HepG2 (cell line): ENCODE results near the gene COL4A2. TPM values are rescaled to one million over a fixed set of nuclear protein-coding genes. Genes with fewer than 3 reads are reported as not detected.

ENCODE experiments used
- ARNT2 ChIP-seq: sonication (generic); formaldehyde crosslinking; IDR thresholded peaks from 2 replicates; pipeline ENCODE4 v1.8.0; 2022; ENCODE audit warnings: mild to moderate bottlenecking, low read depth, missing genetic modification reagents, moderate library complexity
- ATM ChIP-seq: fragments of 450-650 bp; IDR thresholded peaks from 2 replicates; pipeline ENCODE4 v1.7.1; 2017; ENCODE audit warnings: mild to moderate bottlenecking, borderline replicate concordance
- DR1 ChIP-seq: sonication (generic); formaldehyde crosslinking; IDR thresholded peaks from 2 replicates; pipeline ENCODE4 v1.8.0; 2021; ENCODE audit warnings: mild to moderate bottlenecking, missing genetic modification reagents, inconsistent platforms
- FOXO1 ChIP-seq: sonication (generic); formaldehyde crosslinking; IDR thresholded peaks from 2 replicates; pipeline ENCODE4 v1.4.0; 2020; ENCODE audit warnings: missing genetic modification reagents
- MZF1 ChIP-seq: sonication (generic); formaldehyde crosslinking; IDR thresholded peaks from 2 replicates; pipeline ENCODE4 v1.8.1; 2023; ENCODE audit warnings: mild to moderate bottlenecking, missing genetic modification reagents, borderline replicate concordance
- PAX8 ChIP-seq: sonication (generic); formaldehyde crosslinking; IDR thresholded peaks from 2 replicates; pipeline ENCODE4 v1.8.0; 2022; ENCODE audit warnings: mild to moderate bottlenecking, missing genetic modification reagents, borderline replicate concordance
- POGZ ChIP-seq: sonication (generic); formaldehyde crosslinking; IDR thresholded peaks from 2 replicates; pipeline ENCODE4 v1.4.0; 2020; ENCODE audit warnings: mild to moderate bottlenecking, missing genetic modification reagents
- RXRA ChIP-seq: sonication (generic); formaldehyde crosslinking; IDR thresholded peaks from 2 replicates; pipeline ENCODE4 v1.5.1; 2020; ENCODE audit warnings: missing genetic modification reagents
- SNAPC2 ChIP-seq: sonication (generic); formaldehyde crosslinking; IDR thresholded peaks from 2 replicates; pipeline ENCODE4 v1.8.1; 2022; ENCODE audit warnings: mild to moderate bottlenecking, missing genetic modification reagents
- SNRNP70 ChIP-seq: fragments of 200-400 bp; formaldehyde crosslinking; IDR thresholded peaks from 2 replicates; pipeline ENCODE4 v1.6.1; 2017; ENCODE audit warnings: mild to moderate bottlenecking, low read depth, low read length, moderate library complexity
- SP140L ChIP-seq: sonication (generic); formaldehyde crosslinking; IDR thresholded peaks from 2 replicates; pipeline ENCODE4 v1.4.0; 2020; ENCODE audit warnings: missing genetic modification reagents, borderline replicate concordance
- TEAD3 ChIP-seq: optimal IDR thresholded peaks from 2 replicates; pipeline ENCODE3; 2016; ENCODE audit warnings: borderline replicate concordance
- ZFP36 ChIP-seq: fragments of 150-350 bp; IDR thresholded peaks from 2 replicates; pipeline ENCODE4 v1.6.1; 2018; ENCODE audit warnings: borderline replicate concordance, low read length, low read depth; ENCODE audit not compliant: partially characterized antibody
- ZNF30 ChIP-seq: sonication (generic); formaldehyde crosslinking; IDR thresholded peaks from 2 replicates; pipeline ENCODE4 v1.5.0; 2020; ENCODE audit warnings: mild to moderate bottlenecking, missing genetic modification reagents
- ZNF34 ChIP-seq: sonication (generic); formaldehyde crosslinking; IDR thresholded peaks from 2 replicates; pipeline ENCODE4 v1.4.0; 2020; ENCODE audit warnings: mild to moderate bottlenecking, missing genetic modification reagents, borderline replicate concordance
- ZNF354B ChIP-seq: sonication (generic); formaldehyde crosslinking; IDR thresholded peaks from 2 replicates; pipeline ENCODE4 v1.8.0; 2022; ENCODE audit warnings: mild to moderate bottlenecking, missing genetic modification reagents
- ZNF382 ChIP-seq: sonication (generic); formaldehyde crosslinking; IDR thresholded peaks from 2 replicates; pipeline ENCODE4 v1.5.0; 2020; ENCODE audit warnings: missing genetic modification reagents, mild to moderate bottlenecking, borderline replicate concordance
- ZNF430 ChIP-seq: sonication (generic); formaldehyde crosslinking; IDR thresholded peaks from 2 replicates; pipeline ENCODE4 v1.9.0; 2021; ENCODE audit warnings: mild to moderate bottlenecking, missing genetic modification reagents
- ZNF530 ChIP-seq: sonication (generic); formaldehyde crosslinking; IDR thresholded peaks from 2 replicates; pipeline ENCODE4 v1.5.0; 2020; ENCODE audit warnings: low read depth, mild to moderate bottlenecking, missing genetic modification reagents
- ZNF703 ChIP-seq: sonication (generic); formaldehyde crosslinking; IDR thresholded peaks from 2 replicates; pipeline ENCODE4 v1.5.1; 2020; ENCODE audit warnings: missing genetic modification reagents, mild to moderate bottlenecking, moderate library complexity, borderline replicate concordance
- polyA plus RNA-seq, 8 experiments: library from polyadenylated mRNA; depleted of rRNA in 3 of 8; stranded (reverse) in 7 of 8; unstranded in 1 of 8; fragments of >200 nt; fragmentation: Illumina TruSeq in 4 of 8; extraction: Trizol in 4 of 8; gene quantifications; 2 replicates each; pipeline versions ENCODE4 v1.2.1 to v1.2.3, GENCODE V29; 2011 to 2016; ENCODE audit warnings: low read depth in 4 of 8, missing spikeins in 1 of 8, mixed read lengths in 1 of 8; ENCODE audit not compliant: insufficient read depth in 1 of 8
- total RNA-seq, 5 experiments: library from RNA; depleted of rRNA; stranded (reverse); fragments of >200 nt; fragmentation: Illumina TruSeq; extraction: Trizol; gene quantifications; 2 replicates each; pipeline ENCODE4 v1.2.3, GENCODE V29; 2016; ENCODE audit warnings: low read depth in 1 of 5
- TF ChIP-seq, protein P1 (sequence below): fragments of 450-650 bp; IDR thresholded peaks from 2 replicates; pipeline ENCODE4 v1.6.1; 2016
- TF ChIP-seq, protein P2 (sequence below): sonication (generic); formaldehyde crosslinking; IDR thresholded peaks from 2 replicates; pipeline ENCODE4 v1.9.0; 2021; ENCODE audit warnings: missing genetic modification reagents, borderline replicate concordance
- TF ChIP-seq, protein P3 (sequence below): sonication (generic); formaldehyde crosslinking; IDR thresholded peaks from 2 replicates; pipeline ENCODE4 v1.4.0; 2020; ENCODE audit warnings: missing genetic modification reagents
- TF ChIP-seq, protein P4 (sequence below): sonication (generic); formaldehyde crosslinking; IDR thresholded peaks from 2 replicates; pipeline ENCODE4 v1.4.0; 2020; ENCODE audit warnings: missing genetic modification reagents, low read depth, mild to moderate bottlenecking, borderline replicate concordance

Gene COL4A2
- total and polyA plus RNA-seq, 2 of the 13 experiments (the other 11 are each of a cell fraction or from before 2014, with no cell fraction given) = 0.22 to 1.9 TPM

DNA sequence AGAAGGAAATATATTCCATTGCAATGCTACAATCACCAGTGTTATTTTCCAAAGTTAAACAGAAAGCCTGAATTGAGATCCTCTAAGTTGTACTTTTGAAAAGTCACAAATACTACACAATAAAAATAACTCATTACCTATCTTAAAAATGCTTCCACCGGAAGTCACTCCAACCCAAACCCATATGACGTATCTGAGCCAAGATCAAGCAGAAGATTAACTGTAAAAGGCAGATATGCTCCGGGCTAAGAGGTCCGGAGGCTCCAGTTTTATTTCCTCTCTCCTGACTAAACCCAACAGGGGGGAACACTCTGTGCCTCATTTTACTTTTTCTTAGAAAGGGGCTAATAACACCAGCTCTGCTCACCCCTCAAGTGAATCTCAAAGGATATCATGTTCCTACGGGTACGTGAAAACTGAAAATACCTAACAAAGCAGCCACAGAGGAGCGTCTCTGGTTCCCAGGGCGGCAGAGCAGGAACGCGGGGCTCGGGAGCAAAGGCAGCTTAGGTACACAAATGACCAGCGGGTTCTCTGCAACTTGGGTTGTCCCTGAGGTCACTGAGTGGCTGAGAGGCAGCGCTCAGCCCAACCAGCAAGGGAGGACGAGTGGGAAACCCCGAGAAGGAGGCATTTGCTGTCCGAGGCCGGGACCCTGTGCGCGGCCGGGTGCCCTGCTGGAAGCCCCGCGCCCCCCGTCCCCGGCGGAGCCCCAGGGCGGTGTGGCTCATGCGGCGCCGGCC is 253.7 kb downstream of the COL4A2 start (continued):
- TF ChIP-seq ZFP36 = no peak
- TF ChIP-seq, protein P1, sequence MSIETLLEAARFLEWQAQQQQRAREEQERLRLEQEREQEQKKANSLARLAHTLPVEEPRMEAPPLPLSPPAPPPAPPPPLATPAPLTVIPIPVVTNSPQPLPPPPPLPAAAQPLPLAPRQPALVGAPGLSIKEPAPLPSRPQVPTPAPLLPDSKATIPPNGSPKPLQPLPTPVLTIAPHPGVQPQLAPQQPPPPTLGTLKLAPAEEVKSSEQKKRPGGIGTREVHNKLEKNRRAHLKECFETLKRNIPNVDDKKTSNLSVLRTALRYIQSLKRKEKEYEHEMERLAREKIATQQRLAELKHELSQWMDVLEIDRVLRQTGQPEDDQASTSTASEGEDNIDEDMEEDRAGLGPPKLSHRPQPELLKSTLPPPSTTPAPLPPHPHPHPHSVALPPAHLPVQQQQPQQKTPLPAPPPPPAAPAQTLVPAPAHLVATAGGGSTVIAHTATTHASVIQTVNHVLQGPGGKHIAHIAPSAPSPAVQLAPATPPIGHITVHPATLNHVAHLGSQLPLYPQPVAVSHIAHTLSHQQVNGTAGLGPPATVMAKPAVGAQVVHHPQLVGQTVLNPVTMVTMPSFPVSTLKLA = no peak
- TF ChIP-seq SP140L (CRISPR knock-in tag) = no peak
- TF ChIP-seq POGZ (CRISPR knock-in tag) = no peak
- TF ChIP-seq ZNF430 = no peak
- TF ChIP-seq ZNF530 (CRISPR knock-in tag) = no peak
- TF ChIP-seq ARNT2 (CRISPR knock-in tag) = no peak
- TF ChIP-seq ZNF703 (CRISPR knock-in tag) = no peak
- no peak for TF ChIP-seq ZNF354B (CRISPR knock-in tag)
- TF ChIP-seq ATM = no peak
- TF ChIP-seq ZNF34 (CRISPR knock-in tag) = no peak
- TF ChIP-seq, protein P2, sequence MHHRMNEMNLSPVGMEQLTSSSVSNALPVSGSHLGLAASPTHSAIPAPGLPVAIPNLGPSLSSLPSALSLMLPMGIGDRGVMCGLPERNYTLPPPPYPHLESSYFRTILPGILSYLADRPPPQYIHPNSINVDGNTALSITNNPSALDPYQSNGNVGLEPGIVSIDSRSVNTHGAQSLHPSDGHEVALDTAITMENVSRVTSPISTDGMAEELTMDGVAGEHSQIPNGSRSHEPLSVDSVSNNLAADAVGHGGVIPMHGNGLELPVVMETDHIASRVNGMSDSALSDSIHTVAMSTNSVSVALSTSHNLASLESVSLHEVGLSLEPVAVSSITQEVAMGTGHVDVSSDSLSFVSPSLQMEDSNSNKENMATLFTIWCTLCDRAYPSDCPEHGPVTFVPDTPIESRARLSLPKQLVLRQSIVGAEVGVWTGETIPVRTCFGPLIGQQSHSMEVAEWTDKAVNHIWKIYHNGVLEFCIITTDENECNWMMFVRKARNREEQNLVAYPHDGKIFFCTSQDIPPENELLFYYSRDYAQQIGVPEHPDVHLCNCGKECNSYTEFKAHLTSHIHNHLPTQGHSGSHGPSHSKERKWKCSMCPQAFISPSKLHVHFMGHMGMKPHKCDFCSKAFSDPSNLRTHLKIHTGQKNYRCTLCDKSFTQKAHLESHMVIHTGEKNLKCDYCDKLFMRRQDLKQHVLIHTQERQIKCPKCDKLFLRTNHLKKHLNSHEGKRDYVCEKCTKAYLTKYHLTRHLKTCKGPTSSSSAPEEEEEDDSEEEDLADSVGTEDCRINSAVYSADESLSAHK (CRISPR knock-in tag) = no peak
- no peak for TF ChIP-seq MZF1
- no peak for TF ChIP-seq SNAPC2 (CRISPR knock-in tag)
- TF ChIP-seq, protein P3, sequence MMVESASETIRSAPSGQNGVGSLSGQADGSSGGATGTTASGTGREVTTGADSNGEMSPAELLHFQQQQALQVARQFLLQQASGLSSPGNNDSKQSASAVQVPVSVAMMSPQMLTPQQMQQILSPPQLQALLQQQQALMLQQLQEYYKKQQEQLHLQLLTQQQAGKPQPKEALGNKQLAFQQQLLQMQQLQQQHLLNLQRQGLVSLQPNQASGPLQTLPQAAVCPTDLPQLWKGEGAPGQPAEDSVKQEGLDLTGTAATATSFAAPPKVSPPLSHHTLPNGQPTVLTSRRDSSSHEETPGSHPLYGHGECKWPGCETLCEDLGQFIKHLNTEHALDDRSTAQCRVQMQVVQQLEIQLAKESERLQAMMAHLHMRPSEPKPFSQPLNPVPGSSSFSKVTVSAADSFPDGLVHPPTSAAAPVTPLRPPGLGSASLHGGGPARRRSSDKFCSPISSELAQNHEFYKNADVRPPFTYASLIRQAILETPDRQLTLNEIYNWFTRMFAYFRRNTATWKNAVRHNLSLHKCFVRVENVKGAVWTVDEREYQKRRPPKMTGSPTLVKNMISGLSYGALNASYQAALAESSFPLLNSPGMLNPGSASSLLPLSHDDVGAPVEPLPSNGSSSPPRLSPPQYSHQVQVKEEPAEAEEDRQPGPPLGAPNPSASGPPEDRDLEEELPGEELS = no peak
- no peak for TF ChIP-seq RXRA (CRISPR knock-in tag)
- TF ChIP-seq TEAD3 (CRISPR knock-in tag) = no peak
- TF ChIP-seq PAX8 (CRISPR knock-in tag) = no peak
- TF ChIP-seq FOXO1 (CRISPR knock-in tag) = no peak
- no peak for TF ChIP-seq ZNF382
- TF ChIP-seq, protein P4, sequence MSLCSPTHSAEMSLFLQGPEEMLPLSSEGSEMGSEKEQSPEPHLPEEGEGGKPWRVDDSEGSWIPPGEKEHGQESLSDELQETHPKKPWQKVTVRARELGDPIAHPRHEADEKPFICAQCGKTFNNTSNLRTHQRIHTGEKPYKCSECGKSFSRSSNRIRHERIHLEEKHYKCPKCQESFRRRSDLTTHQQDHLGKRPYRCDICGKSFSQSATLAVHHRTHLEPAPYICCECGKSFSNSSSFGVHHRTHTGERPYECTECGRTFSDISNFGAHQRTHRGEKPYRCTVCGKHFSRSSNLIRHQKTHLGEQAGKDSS (CRISPR knock-in tag) = no peak
- TF ChIP-seq SNRNP70 = no peak
- no peak for TF ChIP-seq DR1 (CRISPR knock-in tag)
- TF ChIP-seq ZNF30 (CRISPR knock-in tag) = no peak
